ENCODE results near the gene SULT1A1.

The SULT1A1 gene

DNA sequence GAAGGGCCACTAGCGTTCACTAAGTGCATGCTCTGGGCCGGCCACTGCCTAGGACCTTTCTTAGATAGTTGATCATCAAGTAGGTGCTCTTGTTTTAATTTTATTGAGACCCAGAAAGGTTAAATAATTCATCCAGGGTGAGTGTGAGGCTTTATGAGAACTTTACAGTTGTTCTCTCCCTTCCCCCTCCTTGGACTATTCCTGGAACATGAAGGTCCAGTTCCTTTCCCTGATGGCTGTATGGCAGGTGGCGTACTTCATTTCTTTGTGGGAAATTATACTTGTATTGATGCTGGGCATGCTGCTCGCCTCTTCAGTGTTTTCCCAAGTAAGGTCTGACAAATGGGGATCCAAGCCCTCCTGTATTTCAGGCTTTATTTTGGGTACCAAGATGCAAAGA lies 47.6 kb downstream of the SULT1A1 start:
- DNase-seq (ENCODE audit: low read depth, low spot score), result no peak
- no peak overlapping the region for H3K27ac ChIP-seq

DNA sequence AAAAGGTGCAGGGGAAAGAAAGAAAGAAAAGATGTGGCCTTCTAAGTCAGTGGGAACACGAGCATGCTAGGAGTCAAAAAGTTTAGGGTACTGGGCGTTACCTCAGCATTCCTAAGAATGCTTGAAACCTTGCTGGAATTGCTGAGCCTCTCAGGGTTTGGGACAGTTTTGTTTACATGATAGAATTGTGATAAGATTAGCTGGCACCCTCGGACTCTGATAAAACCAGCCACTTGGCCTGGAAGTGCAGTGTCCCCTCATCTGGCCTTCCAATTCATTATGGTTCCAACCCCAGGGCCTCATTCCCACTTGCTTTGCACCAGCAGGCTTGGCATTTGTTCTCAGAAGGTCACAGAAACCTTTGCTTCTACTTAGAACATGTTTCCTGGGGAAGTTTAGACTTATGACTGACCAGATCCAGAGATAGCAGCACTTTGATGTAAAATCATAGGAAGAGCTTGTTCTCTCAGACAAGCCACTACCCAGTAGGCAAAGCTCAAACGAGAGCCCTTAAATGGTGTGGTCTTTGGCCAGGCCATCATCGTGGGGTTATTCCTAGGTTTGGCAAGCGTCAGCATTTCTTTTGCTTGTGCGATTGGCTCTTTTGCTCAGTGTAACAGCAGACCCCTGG lies 48.2 kb downstream of the SULT1A1 start:
- no peak for DNase-seq (ENCODE audit: low read depth, low spot score)
- no peak overlapping the region for H3K27ac ChIP-seq

- H3K27ac ChIP-seq, result no peak overlapping the region
- no peak for DNase-seq (ENCODE audit: low read depth, low spot score)
These were observed 51.4 kb downstream of the SULT1A1 start for GRCh38 chr16:28558456-28558855.

- H3K27ac ChIP-seq, result no peak overlapping the region
- DNase-seq (ENCODE audit: low read depth, low spot score), result no peak
These were observed 52.9 kb downstream of the SULT1A1 start for GRCh38 chr16:28556914-28557320.

- no peak for DNase-seq (ENCODE audit: low read depth, low spot score)
- H3K27ac ChIP-seq, result no peak overlapping the region
These were observed 54.3 kb downstream of the SULT1A1 start for GRCh38 chr16:28555561-28555960.
